ENCODE results near the gene IFNGR1. TPM values are rescaled to one million over a fixed set of nuclear protein-coding genes. Genes with fewer than 3 reads are reported as not detected.
"Not testable (repeated sequence)": the region's sequence is repeated elsewhere in the genome, so short reads cannot be mapped to it uniquely, and the experiment has no call there.

IFNGR1 gene
- total RNA-seq, 1 experiment from 2014 or later = 19.1 TPM

DNA sequence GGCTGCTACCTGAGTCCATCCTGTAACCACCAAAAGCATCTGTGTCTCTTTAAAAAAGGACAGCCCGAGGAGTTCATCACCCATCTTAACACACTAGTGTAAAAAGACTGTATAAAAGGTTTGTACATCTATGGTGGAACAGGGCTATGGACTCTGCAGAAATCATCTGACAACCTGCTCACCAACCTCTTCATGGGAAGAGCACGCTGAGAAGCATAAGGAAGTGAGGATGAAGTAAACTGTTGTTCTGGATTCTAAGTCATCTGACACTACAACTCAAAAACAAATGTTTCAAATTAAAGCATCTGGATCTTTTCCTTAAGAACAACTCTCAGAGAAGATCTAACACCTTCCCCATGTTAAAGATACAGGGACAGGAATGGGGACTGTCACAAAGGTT lies 5.4 kb downstream of the IFNGR1 start:
- DNase-seq (ENCODE audit: low read depth) = no peak

DNA sequence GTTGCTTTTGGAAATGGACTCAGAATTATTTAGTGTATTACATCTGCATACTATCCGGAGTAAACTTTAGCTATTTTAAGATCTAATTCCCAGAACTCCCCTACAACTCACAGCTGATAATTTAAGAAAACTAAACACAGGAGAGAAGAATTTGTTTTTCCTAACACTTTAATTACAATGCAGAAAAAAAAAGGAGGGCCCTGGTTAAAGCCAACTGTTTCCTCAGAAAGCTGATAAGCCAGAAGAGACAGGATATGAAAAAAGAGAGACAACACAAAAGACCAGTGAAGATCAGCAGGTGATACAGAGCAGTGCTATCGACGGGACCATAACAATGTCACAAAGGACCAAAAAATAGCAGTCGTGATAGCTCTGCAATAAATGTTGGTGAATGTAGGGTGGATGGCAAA lies 5.8 kb downstream of the IFNGR1 start:
- no peak for DNase-seq (ENCODE audit: low read depth)

DNA sequence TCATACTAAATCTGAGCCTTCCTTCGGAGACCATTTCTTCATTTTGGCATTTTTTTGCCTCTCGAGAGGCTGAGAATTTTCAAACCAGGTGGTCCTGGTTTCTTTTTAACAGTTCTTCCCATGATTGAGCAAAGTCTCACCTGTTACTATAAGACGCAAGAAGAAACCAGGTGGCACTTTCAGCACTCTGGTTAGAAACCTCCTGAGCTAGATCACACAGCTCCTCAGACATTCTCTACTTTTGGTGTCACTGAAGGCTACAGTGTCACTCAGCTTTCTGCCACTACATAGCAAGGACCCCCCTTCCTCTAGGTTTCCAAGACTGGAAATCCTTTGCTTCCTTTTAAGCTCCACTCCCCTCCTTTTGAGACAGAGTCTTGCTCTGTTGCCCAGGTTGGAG lies 7.3 kb downstream of the IFNGR1 start:
- DNase-seq (ENCODE audit: low read depth) = no peak

DNA sequence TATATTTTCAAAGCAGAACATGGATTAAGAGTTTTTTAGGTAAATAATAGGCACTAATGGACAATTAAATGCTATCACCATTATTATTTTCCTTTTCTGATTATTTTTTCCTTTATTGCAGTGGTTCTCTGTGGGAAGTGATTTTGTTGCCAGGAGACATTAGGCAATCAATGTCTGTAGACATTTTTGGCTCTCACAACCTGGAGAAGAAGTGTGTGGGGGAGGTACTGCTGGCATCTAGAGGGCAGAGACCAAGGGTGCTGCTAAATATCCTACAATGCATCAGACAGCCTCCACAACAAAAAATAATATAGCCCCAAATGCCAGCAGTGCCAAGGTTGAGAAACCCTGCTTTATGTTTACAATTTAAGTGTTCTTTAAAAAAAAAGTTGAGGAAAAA lies 8.3 kb downstream of the IFNGR1 start:
- DNase-seq (ENCODE audit: low read depth) = no peak

DNA sequence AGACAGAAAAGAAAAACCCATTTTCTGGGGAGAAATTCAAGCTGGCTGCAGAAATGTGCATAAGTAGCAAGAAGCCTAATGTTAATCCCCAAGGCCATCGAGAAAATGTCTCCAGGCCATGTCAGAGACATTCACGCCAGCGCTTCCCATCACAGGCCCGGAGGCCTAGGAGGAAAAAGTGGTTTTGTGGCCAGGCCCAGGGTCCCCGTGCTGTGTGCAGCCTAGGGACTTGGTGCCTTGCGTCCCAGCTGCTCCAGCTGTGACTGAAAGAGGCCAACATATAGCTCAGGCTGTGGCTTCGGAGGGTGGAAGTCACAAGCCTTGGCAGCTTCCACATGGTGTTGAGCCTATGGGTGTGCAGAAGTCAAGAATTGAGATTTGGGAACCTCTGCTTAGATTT lies 10.9 kb downstream of the IFNGR1 start:
- no peak for DNase-seq (ENCODE audit: low read depth)

DNA sequence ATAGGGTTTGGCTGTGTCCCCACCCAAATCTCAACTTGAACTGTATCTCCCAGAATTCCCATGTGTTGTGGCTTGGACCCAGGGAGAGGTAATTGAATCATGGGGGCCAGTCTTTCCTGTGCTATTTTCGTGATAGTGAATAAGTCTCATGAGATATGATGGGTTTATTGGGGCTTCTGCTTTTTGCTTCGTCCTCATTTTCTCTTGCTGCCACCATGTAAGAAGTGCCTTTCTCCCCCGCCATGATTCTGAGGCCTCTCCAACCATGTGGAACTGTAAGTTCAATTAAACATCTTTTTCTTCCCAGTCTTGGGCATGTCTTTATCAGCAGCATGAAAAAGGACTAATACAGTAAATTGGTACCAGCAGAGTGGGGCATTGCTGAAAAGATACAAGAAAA lies 11.7 kb downstream of the IFNGR1 start:
- DNase-seq (ENCODE audit: low read depth) = not testable (repeated sequence)

DNA sequence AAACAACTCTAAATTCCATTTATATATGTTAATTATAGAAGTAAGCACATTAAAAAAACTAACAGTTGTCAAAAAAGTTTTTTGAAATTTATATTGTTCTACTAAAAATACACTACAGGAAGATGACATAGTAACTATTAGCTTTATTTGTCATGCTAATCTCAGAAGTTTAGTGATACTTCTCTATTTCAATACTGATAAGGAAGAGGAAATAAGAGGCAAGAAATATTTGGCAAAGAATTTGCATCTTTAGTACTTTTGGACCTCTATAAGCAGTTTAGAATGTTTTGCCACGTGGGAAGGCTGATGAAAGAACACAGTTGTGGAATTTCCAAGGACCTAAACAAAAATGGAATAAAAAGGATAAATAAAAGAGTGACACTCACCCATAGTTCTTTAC lies 12.6 kb downstream of the IFNGR1 start:
- DNase-seq (ENCODE audit: low read depth) = no peak

DNA sequence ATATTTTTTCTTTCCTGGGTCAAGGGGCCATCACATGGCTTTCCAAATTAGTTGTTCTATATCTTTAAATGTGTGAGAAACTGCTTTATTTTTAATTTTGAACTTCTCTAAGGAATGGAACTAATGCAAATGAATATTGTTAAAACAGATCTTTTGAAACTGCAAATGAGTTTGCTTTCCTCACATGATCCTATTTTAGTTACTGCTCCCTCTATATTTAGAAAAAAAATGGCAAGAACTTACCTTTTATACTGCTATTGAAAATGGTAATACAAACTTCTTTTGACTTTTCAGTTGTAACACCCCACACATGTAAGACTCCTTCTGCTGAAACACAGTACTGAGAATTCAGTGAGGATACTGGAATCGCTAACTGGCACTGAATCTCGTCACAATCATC lies 15.9 kb downstream of the IFNGR1 start:
- DNase-seq (ENCODE audit: low read depth) = no peak

DNA sequence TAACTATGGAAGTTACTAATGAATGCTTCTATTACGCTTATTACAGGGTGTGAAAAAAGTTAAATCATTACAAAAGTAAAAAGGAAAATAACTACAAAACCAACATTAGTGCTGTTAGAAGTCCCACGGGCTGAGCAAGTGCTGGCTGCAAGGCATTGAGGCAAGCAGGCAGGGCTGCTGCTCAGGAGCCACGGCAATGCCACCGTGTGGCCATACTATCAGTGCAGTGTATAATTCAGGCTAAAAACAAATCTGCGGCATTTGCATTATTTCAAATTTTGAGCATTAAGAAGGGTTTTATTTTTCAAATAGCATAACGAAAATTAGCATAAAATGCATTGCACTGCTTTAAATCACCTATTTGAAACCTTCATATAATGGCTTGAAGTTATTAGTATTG lies 17.1 kb downstream of the IFNGR1 start:
- no peak for DNase-seq (ENCODE audit: low read depth)

DNA sequence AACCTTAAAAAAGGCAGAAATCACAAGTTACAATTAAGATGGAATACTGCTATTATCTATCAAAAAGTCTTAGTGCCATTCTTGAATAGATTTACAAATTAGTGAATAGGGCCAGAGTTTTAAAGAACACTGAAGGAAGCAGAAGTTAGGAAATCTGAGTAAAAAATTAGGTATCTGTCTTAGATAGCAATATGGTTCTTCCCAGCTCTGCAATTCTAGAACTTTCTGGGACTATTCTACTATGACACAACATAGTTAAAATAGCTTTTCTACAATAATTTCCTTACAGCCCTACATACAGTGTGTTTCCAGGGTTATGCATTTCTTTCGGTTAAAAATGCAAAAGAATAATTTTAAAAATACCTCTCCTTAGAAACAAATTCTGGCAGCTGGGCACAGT lies 18.2 kb downstream of the IFNGR1 start:
- DNase-seq (ENCODE audit: low read depth) = no peak

DNA sequence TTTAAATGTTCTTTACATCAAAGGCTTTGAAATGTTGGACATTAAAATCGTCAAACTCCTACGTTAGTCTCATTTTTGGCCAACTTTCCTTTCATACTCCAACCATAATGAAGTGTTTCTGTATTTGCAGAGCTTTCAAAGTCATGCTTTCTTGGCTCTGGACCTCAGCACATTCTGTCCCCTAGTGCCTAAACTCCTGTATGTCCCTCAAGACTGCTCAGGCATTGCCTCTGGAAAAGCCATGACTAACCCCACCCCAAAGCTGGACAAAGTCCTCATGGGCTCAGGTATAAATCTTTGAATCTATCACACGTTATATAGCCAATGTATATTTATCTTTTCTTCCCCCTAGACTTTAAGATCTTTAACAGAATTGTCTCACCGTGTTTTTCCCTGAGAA lies 18.9 kb downstream of the IFNGR1 start:
- DNase-seq (ENCODE audit: low read depth) = no peak

DNA sequence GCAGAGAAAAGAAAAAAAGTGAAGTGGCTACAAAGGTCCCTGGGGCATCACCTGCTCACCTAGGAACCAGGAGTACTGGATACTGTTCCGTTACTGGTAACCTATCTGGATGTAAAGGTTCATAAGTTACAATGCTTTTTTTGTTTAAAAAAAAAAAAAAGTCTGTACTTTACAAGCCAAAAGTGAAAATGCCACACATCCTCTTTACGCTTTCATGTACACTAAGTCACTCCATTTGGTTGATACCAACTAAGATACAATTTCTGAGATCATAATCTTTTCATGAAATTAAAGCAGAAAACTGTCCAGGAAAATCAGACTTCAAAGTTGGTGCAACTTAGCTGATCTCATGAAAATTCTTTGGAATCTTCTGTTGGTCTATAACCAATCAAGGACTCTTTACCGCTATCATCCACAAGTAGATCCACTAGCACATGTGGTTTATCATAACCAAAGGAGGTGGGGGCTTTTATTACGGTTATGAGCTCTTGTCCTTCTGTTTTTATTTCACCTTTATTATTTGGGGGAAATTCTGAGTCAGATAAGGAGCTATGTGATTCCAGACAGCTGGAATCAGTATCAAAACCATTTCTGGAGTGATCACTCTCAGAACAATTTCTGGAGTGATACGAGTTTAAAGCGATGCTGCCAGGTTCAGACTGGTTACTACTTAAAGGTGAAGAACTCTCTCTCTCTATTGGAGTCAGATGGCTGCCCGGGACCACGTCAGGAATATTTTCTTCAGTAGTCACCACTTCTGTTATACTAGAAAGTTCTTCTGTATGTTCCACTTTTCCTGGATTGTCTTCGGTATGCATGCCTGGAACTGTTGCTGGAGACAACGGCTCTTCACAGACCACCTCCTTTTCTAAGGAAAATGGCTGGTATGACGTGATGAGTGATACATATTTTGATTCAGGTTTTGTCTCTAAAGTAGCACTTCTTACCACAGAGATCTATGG lies 21.2 kb downstream of the IFNGR1 start:
- no peak for DNase-seq (ENCODE audit: low read depth)

DNA sequence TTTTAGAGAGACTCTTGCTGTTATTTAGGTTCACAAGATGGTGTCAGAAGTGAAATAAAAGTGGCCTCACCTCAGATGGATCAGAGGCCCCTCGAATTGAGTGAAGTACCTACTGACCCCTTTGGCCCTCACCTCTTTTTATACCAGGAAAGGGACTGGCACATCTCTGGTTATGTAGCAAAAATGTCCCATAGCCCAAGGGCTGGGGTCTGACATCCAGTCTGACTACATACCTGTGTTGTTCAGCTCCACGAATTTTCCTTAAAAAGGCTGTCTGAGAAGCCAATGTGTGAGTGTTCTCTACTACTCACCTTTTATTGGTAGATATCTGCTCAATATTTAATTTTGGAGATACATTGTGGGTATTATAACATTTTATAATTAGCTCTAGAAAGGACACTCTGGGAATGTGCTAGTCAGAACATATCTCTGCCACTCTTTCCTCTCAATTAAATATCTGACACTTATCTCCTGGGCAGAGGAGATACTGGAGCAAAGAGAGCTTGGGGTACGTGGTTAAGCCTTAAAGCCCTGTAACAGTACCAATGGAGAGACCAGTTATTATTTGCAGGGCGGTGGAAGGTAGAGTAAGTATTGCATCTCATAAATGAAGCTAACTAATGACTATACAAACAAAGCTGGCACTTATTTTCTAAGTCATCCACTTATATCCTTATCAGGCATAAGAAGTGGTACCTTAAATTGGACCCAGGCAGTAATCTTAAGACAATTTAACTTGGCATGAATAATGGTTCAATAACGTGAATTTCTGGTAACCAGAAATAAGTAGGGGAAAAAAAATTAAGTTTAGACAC lies 25.7 kb downstream of the IFNGR1 start:
- no peak for DNase-seq (ENCODE audit: low read depth)

DNA sequence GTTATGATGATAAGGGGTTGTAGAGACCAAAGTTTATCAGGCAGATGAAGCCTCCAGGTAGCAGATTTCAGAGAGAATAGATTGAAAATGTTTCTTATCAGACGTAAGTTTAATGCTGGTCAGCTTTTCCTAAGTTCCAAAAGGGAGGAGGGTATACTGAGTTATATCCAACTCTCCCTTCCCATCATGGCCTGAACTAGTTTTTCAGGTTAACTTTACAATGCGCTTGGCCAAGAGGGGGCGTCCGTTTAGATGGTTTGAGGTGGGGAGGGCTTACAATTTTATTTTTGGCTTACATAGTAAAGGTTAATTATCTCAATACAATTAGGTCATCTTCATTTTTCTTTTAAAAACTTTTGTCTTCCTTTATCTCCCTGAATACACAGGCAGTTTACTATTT lies 26.4 kb downstream of the IFNGR1 start:
- DNase-seq (ENCODE audit: low read depth) = no peak

DNA sequence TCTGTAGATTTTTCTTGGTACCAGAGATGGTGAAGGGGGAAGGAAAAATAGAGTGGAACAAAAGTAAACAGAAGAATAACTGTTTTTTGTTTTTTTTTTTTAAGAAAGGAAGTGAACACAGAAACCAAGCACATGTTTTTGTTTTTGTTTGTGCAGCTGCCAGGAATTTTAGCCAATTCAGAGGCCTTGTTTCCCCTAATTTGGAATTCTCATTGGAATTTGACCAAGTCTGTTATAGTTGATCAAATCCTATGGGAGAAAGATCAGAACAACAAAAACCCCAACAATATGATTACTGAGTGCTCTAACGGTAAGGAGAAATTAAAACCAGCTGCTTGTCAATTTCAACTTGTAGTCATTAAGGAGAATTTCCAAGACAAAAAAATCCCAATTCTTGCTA lies 27.5 kb downstream of the IFNGR1 start:
- DNase-seq (ENCODE audit: low read depth) = no peak

DNA sequence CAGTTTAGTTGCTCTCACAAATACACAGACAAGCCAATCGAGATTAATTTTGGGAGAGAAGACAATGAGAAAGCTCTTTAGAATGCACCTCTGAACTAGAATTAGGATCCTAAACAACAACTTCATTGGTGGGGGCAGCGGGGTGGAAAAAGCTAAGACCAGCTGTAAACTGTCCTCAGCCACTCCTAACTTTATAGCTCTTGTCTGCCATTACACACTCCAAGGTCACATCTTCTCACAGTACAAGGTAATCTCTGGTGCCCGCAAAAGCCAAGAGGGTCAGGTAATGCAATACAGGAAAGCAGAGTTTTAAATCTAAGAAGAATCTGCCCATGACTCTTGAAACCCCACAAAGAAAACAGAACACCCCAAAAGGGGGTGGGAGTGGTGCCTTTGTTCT lies 27.9 kb downstream of the IFNGR1 start:
- DNase-seq (ENCODE audit: low read depth) = no peak

DNA sequence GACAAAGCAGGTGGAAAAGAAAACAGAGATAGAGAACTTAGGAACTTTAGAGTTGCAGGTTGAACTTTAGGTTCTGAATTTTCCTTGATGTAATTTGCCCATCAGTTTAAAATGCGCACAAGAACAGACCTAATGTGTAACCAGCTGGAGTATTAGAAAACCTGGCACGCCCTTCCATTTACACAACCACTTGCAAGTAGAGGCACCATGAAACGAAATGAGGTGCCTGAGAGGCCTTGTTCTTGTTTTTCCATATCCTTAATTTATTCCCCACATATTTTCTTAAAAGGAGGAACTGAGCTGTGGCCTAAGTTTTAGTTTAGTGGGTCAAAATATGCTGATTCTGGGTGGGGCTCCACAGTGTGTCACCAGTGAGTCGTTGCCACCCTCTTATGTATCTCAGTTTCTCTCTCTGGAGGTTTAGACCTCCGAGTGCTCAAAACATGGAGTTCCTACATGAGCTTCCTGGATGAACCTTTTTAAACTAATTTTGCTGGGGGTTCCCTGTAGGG lies 28.5 kb downstream of the IFNGR1 start:
- no peak for DNase-seq (ENCODE audit: low read depth)

DNA sequence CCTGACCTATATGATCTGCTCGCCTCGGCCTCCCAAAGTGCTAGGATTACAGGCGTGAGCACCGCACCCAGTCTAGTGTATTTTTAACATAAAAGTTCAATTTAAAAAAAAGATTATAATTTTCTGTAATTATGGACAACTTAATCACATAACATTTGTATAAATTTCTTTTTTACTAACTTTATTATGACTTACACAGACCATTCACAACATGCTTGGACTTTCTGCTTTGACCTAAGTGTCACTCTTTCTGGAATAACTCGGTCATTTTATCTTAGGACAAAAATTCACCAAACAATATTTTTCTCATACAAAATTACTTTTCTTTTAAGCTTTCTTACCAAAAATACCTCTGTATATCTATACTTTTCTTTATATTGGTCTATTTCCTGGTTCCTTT lies 30.3 kb downstream of the IFNGR1 start:
- DNase-seq (ENCODE audit: low read depth) = no peak

DNA sequence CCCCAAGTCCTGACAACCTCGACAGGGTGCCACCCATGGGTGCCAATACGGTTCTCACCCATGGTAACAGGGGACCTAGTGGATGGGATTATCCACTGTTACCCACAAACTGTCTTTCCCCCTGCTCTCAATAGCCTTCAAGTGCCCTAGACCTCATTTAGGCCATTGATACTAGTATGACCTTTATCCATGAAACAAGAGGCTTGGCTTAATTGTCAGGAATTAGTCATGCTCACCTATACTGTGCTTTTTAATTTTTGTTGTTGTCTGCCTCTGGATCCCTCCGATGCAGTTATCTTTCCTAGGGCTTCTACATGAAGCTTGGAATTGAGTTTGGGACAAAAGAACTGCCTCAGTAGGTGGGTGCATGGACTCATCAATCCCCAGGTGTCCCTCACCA lies 33.9 kb downstream of the IFNGR1 start:
- no peak for DNase-seq (ENCODE audit: low read depth)

DNA sequence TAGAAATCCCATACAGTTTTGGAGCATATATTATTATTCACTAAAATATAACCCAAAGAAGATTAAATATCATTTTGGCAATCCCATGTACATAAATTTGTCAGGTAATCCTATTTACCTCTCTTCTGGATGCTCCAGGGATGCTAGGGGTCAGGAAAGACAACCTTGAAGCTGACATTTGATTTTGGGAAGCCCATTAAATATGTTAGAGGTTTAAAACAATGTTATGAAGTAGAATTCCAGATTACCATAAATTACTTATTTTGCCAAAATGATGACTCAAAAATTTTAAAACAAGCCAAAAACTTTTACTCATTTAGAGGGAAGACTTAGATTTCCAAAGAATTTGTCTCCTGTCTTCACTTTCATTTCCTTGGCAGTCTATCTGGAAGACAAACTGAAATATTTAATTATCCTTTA lies 36.5 kb downstream of the IFNGR1 start:
- DNase-seq (ENCODE audit: low read depth) = no peak

DNA sequence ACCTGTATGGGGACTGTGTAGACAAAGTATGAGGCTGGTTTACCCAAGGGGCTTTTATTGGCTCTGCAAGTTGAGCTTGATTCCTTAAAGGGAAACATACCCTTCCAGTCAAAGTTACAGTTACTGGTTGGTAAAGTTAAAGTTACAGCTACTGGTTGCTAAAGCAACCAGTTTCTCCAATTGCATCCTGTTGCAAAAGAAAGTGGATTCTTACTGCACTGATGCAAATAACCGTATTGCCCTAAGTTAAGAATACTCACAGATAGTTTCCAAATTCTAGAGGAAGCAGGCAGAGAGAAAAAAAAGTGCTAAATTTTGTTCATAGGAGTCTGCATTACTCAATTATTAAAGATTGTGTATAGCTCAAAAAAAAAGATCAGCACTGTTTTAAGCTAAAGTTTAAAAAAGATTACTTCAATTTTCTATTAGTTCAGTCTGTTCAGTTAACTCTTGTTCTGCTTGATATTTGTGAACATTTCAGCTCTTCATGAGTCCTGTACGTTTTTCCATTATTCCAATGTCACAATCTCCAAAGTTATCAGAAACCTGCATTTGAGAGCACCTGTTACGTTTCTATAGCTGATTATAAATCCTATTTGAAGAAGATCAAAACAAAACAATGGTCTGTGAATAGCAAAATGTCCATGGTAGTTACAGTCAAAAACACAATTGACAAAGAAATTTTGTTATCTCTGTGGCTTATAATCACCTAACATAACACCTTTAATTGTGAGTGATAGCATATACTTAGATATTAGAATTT lies 37.1 kb downstream of the IFNGR1 start:
- DNase-seq (ENCODE audit: low read depth) = no peak

DNA sequence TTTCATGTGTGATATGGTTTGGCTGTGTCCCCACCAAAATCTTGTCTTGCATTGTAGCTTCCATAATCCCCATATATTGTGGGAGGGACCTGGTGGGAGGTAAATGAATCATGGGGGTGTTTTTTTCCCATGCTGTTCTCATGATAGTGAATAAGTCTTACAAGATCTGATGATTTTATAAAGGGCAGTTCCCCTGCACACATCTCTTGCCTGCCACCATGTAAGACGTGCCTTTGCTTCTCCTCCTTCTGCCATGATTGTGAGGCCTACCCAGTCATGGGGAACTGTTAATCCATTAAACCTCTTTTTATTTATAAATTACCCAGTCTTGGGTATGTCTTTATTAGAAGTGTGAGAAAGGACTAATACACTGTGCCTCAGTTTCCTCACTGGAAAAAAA lies 41.6 kb downstream of the IFNGR1 start:
- no peak for DNase-seq (ENCODE audit: low read depth)
